ENCODE results near the gene ACER3.
"Not testable (repeated sequence)": the region's sequence is repeated elsewhere in the genome, so short reads cannot be mapped to it uniquely, and the experiment has no call there.

Gene ACER3

DNA sequence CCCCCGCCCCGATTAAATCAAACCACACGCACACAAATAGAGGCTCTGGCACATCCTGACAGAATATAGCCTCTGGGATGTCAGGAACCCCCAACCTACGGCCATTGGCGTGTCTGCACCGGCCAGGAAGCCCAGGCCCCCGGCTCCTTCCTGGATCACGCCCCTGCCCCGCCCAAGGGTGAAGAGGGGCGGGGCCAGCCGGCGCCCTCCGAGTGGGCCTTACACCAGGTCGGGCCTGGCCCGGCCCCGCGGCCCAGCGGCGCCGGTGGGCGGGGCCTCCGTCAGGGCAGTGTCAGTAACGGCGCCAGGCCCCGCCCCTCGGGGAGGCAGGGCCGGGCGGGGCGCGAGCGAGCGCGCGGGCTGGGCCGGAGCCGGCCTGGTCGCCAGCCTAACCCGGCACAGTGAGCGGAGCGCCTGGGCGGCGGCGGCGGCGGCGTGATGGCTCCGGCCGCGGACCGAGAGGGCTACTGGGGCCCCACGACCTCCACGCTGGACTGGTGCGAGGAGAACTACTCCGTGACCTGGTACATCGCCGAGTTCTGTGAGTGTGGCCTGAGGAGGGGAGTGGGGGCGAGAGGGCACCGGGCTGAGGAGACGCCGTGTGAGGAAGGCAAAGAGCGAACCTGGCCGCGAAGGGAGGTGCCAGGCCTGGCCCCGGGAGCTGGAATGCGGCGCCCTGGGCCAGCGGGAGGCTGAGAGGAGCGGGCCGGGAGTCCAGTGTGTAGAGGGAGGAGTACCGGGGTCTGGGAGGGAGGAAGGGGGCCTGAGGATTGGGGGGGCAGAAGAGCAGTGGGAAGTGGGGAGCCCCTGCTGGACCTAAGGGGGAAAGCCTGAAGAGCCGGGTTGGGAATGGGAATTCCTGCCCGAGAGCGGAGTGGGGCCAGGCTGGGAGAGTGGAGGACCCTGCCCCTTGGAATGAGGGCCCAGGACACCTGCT, at the start of gene ACER3:
TSS of gene ACER3 (plus strand) at position 380 of the 937 bp plus-strand sequence. CDS start at position 439, 59 bp downstream.
- peak; percentile 89 for DNase-seq

GRCh38 chr11:76811259-76811658, 49.5 kb upstream of the ACER3 start:
- no peak for DNase-seq

- DNase-seq, result no peak
These were observed 46.3 kb upstream of the ACER3 start for GRCh38 chr11:76814414-76814813.

- not testable (repeated sequence) for DNase-seq
These were observed 45.0 kb upstream of the ACER3 start for GRCh38 chr11:76815678-76816077.

GRCh38 chr11:76820184-76820566, 40.5 kb upstream of the ACER3 start:
- no peak for DNase-seq

DNA sequence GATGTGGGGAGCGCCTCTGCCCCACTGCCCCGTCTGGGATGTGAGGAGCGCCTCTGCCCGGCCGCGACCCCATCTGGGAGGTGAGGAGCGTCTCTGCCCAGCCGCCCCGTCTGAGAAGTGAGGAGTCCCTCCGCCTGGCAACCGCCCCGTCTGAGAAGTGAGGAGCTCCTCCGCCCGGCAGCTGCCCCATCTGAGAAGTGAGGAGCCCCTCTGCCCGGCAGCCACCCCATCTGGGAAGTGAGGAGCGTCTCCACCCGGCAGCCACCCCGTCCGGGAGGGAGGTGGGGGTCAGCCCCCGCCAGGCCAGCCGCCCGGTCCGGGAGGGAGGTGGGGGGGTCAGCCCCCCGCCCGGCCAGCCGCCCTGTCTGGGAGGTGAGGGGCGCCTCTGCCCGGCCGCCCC, 39.3 kb upstream of the ACER3 start:
- not testable (repeated sequence) for DNase-seq

GRCh38 chr11:76822406-76822805, 38.3 kb upstream of the ACER3 start:
- no peak for DNase-seq

DNA sequence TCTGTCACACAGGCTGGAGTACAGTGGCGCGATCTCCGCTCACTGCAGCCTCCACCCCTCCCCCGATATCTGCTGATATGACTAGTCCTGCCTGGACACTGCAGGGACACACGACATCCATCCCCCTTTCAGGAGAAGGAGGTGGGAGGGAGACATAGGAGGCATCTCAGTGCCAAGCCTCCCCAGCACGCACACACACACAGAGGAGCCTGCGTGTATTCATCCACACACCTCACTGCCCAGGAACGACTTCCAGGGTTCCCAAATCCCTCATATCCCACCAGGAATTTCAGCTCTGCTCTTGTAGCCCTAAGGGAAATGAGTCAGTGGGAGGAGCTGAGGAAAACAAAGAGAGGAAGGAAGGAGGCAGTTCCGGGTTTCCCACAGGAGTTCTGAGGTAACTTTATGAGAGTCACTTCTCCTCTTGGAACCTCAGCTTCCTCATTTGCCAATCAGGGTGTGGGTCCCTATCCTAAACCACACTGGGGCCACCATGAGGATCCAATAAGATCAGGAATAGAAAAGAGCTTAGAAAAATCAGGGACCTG, 37.2 kb upstream of the ACER3 start:
- DNase-seq, result no peak

- DNase-seq, result no peak
These were observed 36.4 kb upstream of the ACER3 start for GRCh38 chr11:76824083-76824939.

- DNase-seq, result no peak
These were observed 35.6 kb upstream of the ACER3 start for GRCh38 chr11:76824980-76825725.

- DNase-seq, result no peak
These were observed 34.9 kb upstream of the ACER3 start for GRCh38 chr11:76825726-76826396.

- not testable (repeated sequence) for DNase-seq
These were observed 34.2 kb upstream of the ACER3 start for GRCh38 chr11:76826508-76826907.

DNA sequence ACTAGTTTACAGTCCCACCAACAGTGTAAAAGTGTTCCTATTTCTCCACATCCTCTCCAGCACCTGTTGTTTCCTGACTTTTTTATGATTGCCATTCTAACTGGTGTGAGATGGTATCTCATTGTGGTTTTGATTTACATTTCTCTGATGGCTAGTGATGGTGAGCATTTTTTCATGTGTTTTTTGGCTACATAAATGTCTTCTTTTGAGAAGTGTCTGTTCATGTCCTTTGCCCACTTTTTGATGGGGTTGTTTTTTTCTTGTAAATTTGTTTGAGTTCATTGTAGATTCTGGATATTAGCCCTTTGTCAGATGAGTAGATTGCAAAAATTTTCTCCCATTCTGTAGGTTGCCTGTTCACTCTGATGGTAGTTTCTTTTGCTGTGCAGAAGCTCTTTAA, 33.7 kb upstream of the ACER3 start:
- not testable (repeated sequence) for DNase-seq

- DNase-seq, result no peak
These were observed 29.9 kb upstream of the ACER3 start for GRCh38 chr11:76830639-76831327.

GRCh38 chr11:76831686-76832310, 28.9 kb upstream of the ACER3 start:
- DNase-seq, result no peak

DNA sequence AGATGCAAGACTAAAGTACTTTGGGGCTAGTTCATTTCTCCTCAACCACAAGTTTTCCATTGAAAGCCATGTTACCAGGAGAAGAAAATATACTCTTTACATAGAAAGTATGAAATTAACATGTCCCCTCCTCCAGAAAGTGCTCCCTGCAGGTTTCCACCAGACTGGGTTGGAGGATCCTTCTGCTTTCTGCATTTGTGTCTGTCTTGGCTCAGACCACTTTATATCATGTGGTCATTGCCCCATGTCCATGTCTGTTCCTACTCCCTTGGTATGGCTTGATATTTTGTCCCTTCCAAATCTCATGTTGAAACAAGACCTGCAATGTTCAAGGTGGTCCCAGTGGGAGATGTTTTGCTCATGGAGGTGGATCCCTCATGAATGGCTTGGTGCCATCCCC, 28.4 kb upstream of the ACER3 start:
- no peak for DNase-seq

GRCh38 chr11:76834151-76834550, 26.6 kb upstream of the ACER3 start:
- no peak for DNase-seq

DNA sequence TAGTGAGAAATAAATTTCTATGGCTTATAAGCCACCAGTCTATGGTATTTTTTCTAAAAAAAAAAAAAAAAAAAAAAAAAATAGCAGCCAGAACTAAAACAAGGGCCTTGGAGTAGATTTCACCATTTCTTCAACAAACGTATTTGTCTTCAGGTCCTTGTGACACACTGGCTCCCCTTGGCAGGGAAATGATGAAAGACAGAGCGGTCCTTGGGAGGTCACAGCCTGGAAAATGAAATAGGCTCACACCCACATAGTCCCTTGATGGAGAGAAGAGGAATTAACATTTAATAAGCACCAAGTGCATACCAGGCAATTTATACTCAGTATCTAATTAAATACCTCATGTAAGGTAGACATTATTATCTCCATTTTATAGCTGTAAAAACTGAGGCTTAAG, 25.7 kb upstream of the ACER3 start:
- DNase-seq, result no peak

GRCh38 chr11:76835928-76836612, 24.6 kb upstream of the ACER3 start:
- DNase-seq, result peak; percentile 57

DNA sequence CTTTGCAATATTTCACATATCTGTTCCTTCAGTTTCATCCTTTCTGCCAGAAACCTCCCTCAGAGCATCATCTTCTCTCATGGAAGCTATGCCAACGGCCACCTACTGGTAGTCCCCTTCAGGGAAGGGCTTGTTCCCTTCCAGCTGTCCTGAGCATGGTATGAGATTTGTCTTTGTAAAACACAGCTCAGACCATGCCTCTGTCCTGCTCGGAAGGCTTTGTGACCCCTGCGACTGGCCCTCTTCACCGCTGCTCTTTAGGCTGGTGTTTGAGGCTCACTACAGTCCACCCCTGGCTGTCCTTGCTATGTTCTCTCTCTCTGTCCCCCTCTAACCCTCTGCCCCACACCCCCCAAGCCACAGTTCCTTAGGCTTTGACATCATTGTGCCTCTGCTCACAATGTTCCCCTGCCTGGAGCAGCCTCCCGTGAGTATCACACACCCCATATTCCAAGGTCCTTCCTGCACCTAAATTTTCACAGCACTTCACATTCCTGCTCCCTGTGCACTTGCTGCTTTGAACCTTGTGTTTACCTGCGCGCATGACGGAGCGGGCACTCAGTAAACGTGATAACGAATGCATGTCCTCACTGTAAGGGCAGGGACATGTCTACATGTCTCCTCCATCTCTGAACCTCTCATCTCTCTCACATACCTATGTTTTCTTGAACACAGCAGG, 24.0 kb upstream of the ACER3 start:
- no peak for DNase-seq

Measured in right hindlimb (tissue), 1 donor.